K562 (cell line): ENCODE results near the gene CD22. TPM values are rescaled to one million over a fixed set of nuclear protein-coding genes. Genes with fewer than 3 reads are reported as not detected.

Experiments
- ATAC-seq: fragments of 200-7000 bp; cut with Tn5 transposase; 3 replicates; pipeline ENCODE4 v1.9.1; 2020; ENCODE audit warnings: moderate library complexity
- BruUV-seq: library from RNA; stranded (reverse); fragments of 400-500 nt; replicated peaks from 2 replicates; lab custom pipeline; 2021; lab: Mats Ljungman, UMichigan
- CTCF ChIA-PET: fragments of 300-600 bp; formaldehyde crosslinking; extraction: SDS; loops from one replicate; lab custom pipeline; 2021; ENCODE audit warnings: low intra/inter-chr PET ratio; lab: Yijun Ruan, JAX
- POLR2A ChIA-PET: fragments of 300-600, 350-650 bp; sonication (Branson Sonifier 250); formaldehyde crosslinking; extraction: SDS; loops from one replicate; lab custom pipeline; 2021; ENCODE audit warnings: antibody characterized with exemption, inconsistent platforms; lab: Yijun Ruan, JAX
- DNase-seq, 4 experiments: peaks; one replicate each; pipeline versions ENCODE4 v3.0.0 to v3.0.0-alpha.2; 2011 to 2018; ENCODE audit warnings: low spot score in 3 of 4, mixed read lengths in 3 of 4; ENCODE audit errors: extremely low read depth in 1 of 4
- FAIRE-seq: peaks from 2 replicates; lab custom pipeline; 2011; peaks lifted over from hg19 to GRCh38; lab: Jason Lieb, UNC
- H2AFZ ChIP-seq: 2 replicates; pipeline ENCODE4 v1.6.0; 2011; ENCODE audit warnings: low read depth, low read length, control low read depth, inconsistent platforms
- H3K27ac ChIP-seq: fragments of 200-600 bp; 3 replicates; pipeline ENCODE4 v1.8.0; 2011; ENCODE audit warnings: low read depth, mild to moderate bottlenecking, control low read depth, inconsistent platforms, low read length, moderate library complexity, mixed read lengths; ENCODE audit errors: extremely low read depth
- H3K27me3 ChIP-seq, 2 experiments: fragments of 300-600 bp in 1 of 2; 2 replicates in 1 of 2; 3 replicates in 1 of 2; pipeline versions ENCODE4 v1.6.0 to v1.8.0; 2011; ENCODE audit warnings: inconsistent platforms in 2 of 2, low read length in 2 of 2, mild to moderate bottlenecking in 1 of 2, mixed read lengths in 1 of 2, moderate library complexity in 1 of 2; ENCODE audit not compliant: control insufficient read depth in 2 of 2, insufficient read depth in 2 of 2
- H3K36me3 ChIP-seq: fragments of 300-600 bp; 3 replicates; pipeline ENCODE4 v1.8.0; 2011; ENCODE audit warnings: mild to moderate bottlenecking, low read length, inconsistent platforms; ENCODE audit not compliant: control insufficient read depth, insufficient read depth
- H3K4me1 ChIP-seq, 2 experiments: fragments of 200-600 bp in 1 of 2; replicated peaks in 1 of 2; 2 replicates in 1 of 2; 3 replicates in 1 of 2; pipeline versions ENCODE4 v1.5.1 to v1.8.0; 2011; ENCODE audit warnings: inconsistent platforms in 2 of 2, low read length in 2 of 2, mild to moderate bottlenecking in 1 of 2, mixed read lengths in 1 of 2, moderate library complexity in 1 of 2; ENCODE audit not compliant: control insufficient read depth in 2 of 2, insufficient read depth in 2 of 2
- H3K4me2 ChIP-seq: 2 replicates; pipeline ENCODE4 v1.6.1; 2011; ENCODE audit warnings: low read length, control low read depth, inconsistent platforms, mixed read lengths; ENCODE audit not compliant: insufficient read depth
- H3K4me3 ChIP-seq: fragments of 200-600 bp; sonication (generic), shearing (Covaris generic); 2 replicates; pipeline ENCODE4 v1.5.1; 2016; ENCODE audit warnings: control low read depth, inconsistent platforms
- H3K79me2 ChIP-seq: fragments of 200-600 bp; 3 replicates; pipeline ENCODE4 v1.8.0; 2011; ENCODE audit warnings: low read length, inconsistent platforms; ENCODE audit not compliant: control insufficient read depth, insufficient read depth
- H3K9ac ChIP-seq, 2 experiments: 2 replicates each; pipeline versions ENCODE4 v1.6.0 to v1.6.1; 2011; ENCODE audit warnings: low read depth in 2 of 2, low read length in 2 of 2, control low read depth in 1 of 2, inconsistent platforms in 1 of 2, mild to moderate bottlenecking in 1 of 2, mixed read lengths in 1 of 2; ENCODE audit not compliant: insufficient read depth in 1 of 2
- H3K9me1 ChIP-seq: one replicate; pipeline ENCODE4 v1.6.0; 2011; ENCODE audit warnings: inconsistent platforms, mild to moderate bottlenecking, low read length, moderate library complexity; ENCODE audit not compliant: control insufficient read depth, insufficient read depth
- H3K9me3 ChIP-seq: replicated peaks from 2 replicates; pipeline ENCODE4 v1.5.1; 2011; ENCODE audit warnings: low read depth, low read length, inconsistent platforms; ENCODE audit not compliant: control insufficient read depth, insufficient read depth
- H4K20me1 ChIP-seq: replicated peaks from 2 replicates; pipeline ENCODE4 v1.6.1; 2011; ENCODE audit warnings: low read length, inconsistent platforms, mixed read lengths; ENCODE audit not compliant: control insufficient read depth, insufficient read depth
- DDX20 ChIP-seq: fragments of 450-650 bp; IDR thresholded peaks from 2 replicates; pipeline ENCODE4 v1.6.1; 2016; ENCODE audit warnings: missing genetic modification characterization, low read depth, mild to moderate bottlenecking, missing compliant biosample characterization, moderate library complexity
- E2F3 ChIP-seq: fragments of 250-450 bp; sonication (Bioruptor Pico); IDR thresholded peaks from 2 replicates; pipeline ENCODE4 v1.4.0; 2020; ENCODE audit warnings: mild to moderate bottlenecking
- RCOR1 ChIP-seq, 2 experiments: IDR thresholded peaks; 2 replicates each; pipeline ENCODE4 v1.6.1; 2012; ENCODE audit warnings: low read depth in 2 of 2, low read length in 2 of 2, borderline replicate concordance in 1 of 2, improper control_type of control experiment in 1 of 2
- TRIM25 ChIP-seq: fragments of 450-650 bp; IDR thresholded peaks from 2 replicates; pipeline ENCODE4 v1.7.0; 2016; ENCODE audit warnings: borderline replicate concordance
- ZNF512 ChIP-seq: IDR thresholded peaks from 2 replicates; pipeline ENCODE4 v1.6.1; 2016; ENCODE audit warnings: missing genetic modification characterization, missing compliant biosample characterization
- ZNF785 ChIP-seq: fragments of 250-450 bp; sonication (Bioruptor Pico); IDR thresholded peaks from 2 replicates; pipeline ENCODE4 v1.4.0; 2020; ENCODE audit warnings: mild to moderate bottlenecking
- WGBS: fragments of 100-300 bp; shearing (Covaris generic); methylation state at CpG from one replicate; pipeline ENCODE4 v1.1.6; 2016; ENCODE audit warnings: low coverage, mixed read lengths; ENCODE audit not compliant: insufficient coverage; ENCODE audit errors: missing lambda C conversion rate; 5-methylcytosine and 5-hydroxymethylcytosine counted together
- in situ Hi-C: fragments of 300-500 bp; cut with MboI; formaldehyde crosslinking; loops from 4 replicates; pipeline ENCODE4 v1.15.0; 2018; ENCODE audit warnings: inconsistent platforms, mixed read lengths
- intact Hi-C: fragments of 100-400 bp; cut with micrococcal nuclease; formaldehyde crosslinking; loops from 2 replicates; pipeline ENCODE4 v1.14.2; 2022
- polyA plus RNA-seq, 8 experiments: library from polyadenylated mRNA; depleted of rRNA in 4 of 8; stranded (reverse) in 5 of 8; unstranded in 3 of 8; fragments of >200 nt; fragmentation: Nextera tagmentation in 2 of 8; fragmentation: Illumina TruSeq in 1 of 8; extraction: Ambion mirVana in 2 of 8; extraction: Trizol in 1 of 8; gene quantifications; 2 replicates each; pipeline versions ENCODE4 v1.2.1 to v1.2.3, GENCODE V29; 2011 to 2014; ENCODE audit warnings: inconsistent platforms in 1 of 8, missing spikeins in 1 of 8
- total RNA-seq, 7 experiments: library from RNA; depleted of rRNA in 6 of 7; stranded (reverse); fragments of >200 nt in 6 of 7; fragmentation: Illumina TruSeq in 2 of 7; extraction: Trizol in 2 of 7; gene quantifications; 2 replicates each; pipeline versions ENCODE4 v1.2.1 to v1.2.3, GENCODE V29; 2011 to 2021; ENCODE audit warnings: low replicate concordance in 1 of 7

Gene CD22
- total and polyA plus RNA-seq, 9 of the 15 experiments (the other 6 are each of a cell fraction or from before 2014, with no cell fraction given), result 0.29 to 5.0 (median 3.5) TPM

GRCh38 chr19:35337984-35338296 lies 9.0 kb downstream of the CD22 start:
- FAIRE-seq (no peak), ATAC-seq (no peak), DNase-seq (no peak)
- Histone ChIP-seq H3K27ac (no peak overlapping the region), H3K9me3 (no peaks in the 10 kb centered on the region), H3K79me2 (no peaks in the 10 kb centered on the region), H3K4me3 (no peak overlapping the region), H3K9ac (0 out of 4 replicates have a peak overlapping the region, but pooled peaks of 1 of the 2 experiments have one; percentile 33), H2AFZ (no peak overlapping the region), H3K4me1 (peaks cover 0 to 17% of the 10 kb centered on the region in 2 experiments; a peak in 2 of 5 replicates), H3K27me3 (no peaks in the 10 kb centered on the region), H3K36me3 (no peaks in the 10 kb centered on the region), H4K20me1 (no peaks in the 10 kb centered on the region), H3K4me2 (no peak overlapping the region), H3K9me1 (no peaks in the 10 kb centered on the region)
- TF ChIP-seq RCOR1 (IDR thresholded peaks at IDR 0.05; ENCODE audit: borderline replicate concordance in 1 of 2, low read depth in 2 of 2, low read length in 2 of 2), result no peak
- TF ChIP-seq ZNF512 (tag), result no peak
- TF ChIP-seq ZNF785 (CRISPR knock-in tag), result no peak
- TF ChIP-seq DDX20 (tag), result no peak
- TF ChIP-seq E2F3 (CRISPR knock-in tag), result no peak
- TF ChIP-seq TRIM25, result no peak
- in situ Hi-C loops (loop anchor here (10.0 kb wide), 1 partner anchor 63 kb away; no protein-coding TSS in a partner anchor), intact Hi-C loops (no loop called here)
- CTCF ChIA-PET, result no interaction called here
- 39% methylated on average over 12 of the region's 13 CpGs for WGBS
- POLR2A ChIA-PET, result interaction anchor here (0.6 kb wide), 1 partner anchor 67 kb away, joined by 6 read pairs; no protein-coding TSS in a partner anchor
- BruUV-seq, result no TSS peak
